ENCODE data around the gene CYP4F12.

The CYP4F12 gene, protein sequence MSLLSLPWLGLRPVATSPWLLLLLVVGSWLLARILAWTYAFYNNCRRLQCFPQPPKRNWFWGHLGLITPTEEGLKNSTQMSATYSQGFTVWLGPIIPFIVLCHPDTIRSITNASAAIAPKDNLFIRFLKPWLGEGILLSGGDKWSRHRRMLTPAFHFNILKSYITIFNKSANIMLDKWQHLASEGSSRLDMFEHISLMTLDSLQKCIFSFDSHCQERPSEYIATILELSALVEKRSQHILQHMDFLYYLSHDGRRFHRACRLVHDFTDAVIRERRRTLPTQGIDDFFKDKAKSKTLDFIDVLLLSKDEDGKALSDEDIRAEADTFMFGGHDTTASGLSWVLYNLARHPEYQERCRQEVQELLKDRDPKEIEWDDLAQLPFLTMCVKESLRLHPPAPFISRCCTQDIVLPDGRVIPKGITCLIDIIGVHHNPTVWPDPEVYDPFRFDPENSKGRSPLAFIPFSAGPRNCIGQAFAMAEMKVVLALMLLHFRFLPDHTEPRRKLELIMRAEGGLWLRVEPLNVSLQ

DNA sequence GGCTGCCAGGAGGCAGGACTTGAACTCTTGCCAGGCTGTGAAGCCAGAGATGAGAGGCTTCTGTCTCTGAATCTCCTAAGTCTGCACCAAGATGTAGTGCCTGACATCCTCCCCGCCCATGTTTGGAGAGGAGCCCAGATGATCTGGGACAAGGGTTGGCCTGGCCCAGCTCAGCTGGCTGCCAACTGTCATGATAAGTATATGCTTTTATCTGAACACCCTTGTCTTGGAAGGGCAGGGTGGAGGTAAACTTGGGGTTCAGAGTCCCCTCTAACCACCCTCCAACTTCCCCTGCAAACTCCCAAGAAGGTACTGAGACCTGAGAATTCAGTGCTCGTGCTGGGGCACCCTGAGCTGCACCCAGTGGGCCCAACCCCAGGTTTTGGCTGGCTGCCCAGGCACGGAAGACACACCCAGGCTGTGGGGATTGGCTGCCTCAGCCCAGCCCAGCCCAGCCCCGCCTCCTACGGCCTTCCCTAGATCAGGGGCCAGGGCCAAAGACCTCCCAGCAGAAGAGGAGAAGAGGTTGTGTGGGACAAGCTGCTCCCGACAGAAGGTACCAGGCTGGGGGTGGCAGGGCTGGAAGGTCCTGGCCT lies at the start of gene CYP4F12:
Gene CYP4F12 (plus strand): TSS at position 508 of the 596 bp plus-strand sequence. CDS start 443 bp downstream, outside the sequence.
- no peaks in the 10 kb centered on the region for H3K36me3 ChIP-seq (ENCODE audit: insufficient read depth, low read length)
- H3K9me3 ChIP-seq (ENCODE audit: low read depth, low read length), result no peaks in the 10 kb centered on the region
- H3K27ac ChIP-seq, result no peak within 1 kb of the TSS
- H3K4me3 ChIP-seq, result no peak within 1 kb of the TSS
- TF ChIP-seq EZH2 (IDR thresholded peaks at IDR 0.05) (no peak), FOXP2 (optimal IDR thresholded peaks at IDR 0.05; ENCODE audit: control extremely low read depth, extremely low read length, insufficient read depth) (no peak), POLR2AphosphoS5 (IDR thresholded peaks at IDR 0.05; ENCODE audit: borderline replicate concordance, low read depth, low read length) (no peak)
- DNase-seq (ENCODE audit: low read depth, low spot score), result no peak
- no peak within 1 kb of the TSS for H3K9ac ChIP-seq (ENCODE audit: insufficient read length)

DNA sequence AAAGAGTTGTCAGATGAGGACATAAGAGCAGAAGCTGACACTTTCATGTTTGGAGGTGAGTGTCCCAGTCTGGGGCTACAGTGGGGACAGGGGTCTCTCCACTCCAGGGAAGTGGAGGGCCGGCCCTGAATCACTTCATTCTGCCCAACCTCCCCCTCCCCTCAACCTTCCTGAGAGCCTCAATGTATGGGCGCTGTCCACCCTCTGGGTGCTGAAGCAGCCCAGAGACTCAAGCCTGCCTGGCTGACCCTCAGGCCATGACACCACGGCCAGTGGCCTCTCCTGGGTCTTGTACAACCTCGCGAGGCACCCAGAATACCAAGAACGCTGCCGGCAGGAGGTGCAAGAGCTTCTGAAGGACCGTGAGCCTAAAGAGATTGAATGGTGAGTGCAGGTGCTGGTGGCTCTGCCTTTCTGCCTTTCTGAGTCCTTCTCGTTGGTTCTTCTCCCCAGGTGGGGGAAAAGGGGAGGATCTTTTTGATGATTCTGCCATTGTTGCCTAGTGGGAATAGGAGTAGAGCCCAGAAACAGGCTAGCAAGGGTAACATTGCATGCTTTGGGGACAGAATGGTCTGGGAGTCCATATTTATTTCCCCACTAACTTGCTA lies 49.1 kb upstream of the CYP4F12 start:
- no peak for DNase-seq (ENCODE audit: low read depth, low spot score)
- no peak overlapping the region for H3K27ac ChIP-seq
- no peak overlapping the region for H3K9ac ChIP-seq (ENCODE audit: insufficient read length)
- no peaks in the 10 kb centered on the region for H3K9me3 ChIP-seq (ENCODE audit: low read depth, low read length)
- H3K36me3 ChIP-seq (ENCODE audit: insufficient read depth, low read length), result no peaks in the 10 kb centered on the region
- H3K4me3 ChIP-seq, result no peak overlapping the region
- TF ChIP-seq POLR2AphosphoS5 (IDR thresholded peaks at IDR 0.05; ENCODE audit: borderline replicate concordance, low read depth, low read length), result no peak
- no peak for TF ChIP-seq FOXP2 (optimal IDR thresholded peaks at IDR 0.05; ENCODE audit: control extremely low read depth, extremely low read length, insufficient read depth)
- TF ChIP-seq EZH2 (IDR thresholded peaks at IDR 0.05), result no peak

DNA sequence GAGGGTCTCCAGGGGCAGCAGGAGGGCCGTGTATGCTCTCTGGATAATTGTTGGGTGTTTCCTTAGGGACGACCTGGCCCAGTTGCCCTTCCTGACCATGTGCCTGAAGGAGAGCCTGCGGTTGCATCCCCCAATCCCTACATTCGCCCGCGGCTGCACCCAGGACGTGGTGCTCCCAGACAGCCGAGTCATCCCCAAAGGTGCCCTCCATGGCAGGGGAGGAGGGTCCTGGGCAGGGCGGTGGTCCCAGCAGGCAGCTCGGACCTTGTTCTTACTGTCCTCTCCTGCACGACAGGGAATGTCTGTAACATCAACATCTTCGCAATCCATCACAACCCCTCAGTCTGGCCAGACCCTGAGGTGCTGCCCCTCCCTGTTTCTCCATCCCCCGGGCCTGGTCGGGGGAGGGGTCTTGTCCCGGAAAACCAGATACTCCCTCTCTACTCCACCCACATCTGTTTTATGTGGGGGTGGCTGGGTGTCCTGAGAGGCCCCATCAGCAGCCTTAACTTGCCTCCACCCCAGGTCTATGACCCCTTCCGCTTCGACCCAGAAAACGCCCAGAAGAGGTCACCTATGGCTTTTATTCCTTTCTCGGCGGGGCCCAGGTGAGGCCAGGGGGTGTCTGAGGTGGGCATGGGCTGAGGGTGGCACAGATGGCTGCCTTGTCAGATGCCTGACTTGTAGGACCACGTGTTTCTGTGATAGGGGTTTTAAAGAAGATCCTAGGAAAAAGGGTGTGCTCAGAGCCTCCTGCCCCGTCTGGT lies 44.5 kb upstream of the CYP4F12 start:
- H3K4me3 ChIP-seq, result no peak overlapping the region
- no peak for DNase-seq (ENCODE audit: low read depth, low spot score)

DNA sequence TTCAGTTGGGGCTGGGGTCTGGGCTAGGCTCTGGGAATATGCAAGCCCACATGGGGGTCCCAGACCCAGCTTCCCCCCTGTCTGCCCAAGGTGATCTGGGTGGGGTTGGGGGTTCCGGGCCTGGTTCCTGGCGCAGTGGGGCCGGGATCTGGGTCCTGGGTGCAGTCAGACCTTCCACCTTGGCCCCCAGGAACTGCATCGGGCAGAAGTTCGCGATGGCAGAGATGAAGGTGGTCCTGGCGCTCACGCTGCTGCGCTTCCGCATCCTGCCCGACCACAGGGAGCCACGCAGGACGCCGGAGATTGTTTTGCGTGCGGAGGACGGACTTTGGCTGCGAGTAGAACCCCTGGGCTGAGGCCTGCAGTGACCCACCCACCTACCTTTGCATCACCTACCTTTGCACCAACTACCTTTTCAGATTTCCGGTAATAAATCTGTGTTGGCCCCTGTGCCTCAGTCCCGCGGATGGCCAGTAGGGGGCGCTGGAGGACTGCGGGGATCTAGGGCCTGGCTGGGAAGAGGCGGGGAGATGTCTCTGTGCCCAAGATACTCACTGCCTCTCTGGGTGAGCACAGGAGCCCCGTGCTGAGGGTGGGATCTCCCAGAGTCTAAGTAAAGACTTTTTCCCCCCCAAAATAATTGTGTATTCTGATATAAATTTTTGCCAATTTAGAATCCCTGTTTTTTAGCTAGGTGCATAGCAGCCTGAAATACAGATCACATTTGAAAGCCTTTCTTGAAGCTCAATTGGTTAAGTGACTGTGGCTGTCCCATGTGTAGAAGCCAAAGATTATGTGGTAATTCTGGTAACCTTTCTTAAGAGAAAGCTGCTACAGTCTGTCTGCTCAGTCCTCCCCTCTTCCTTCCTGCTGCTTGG lies 43.6 kb upstream of the CYP4F12 start:
- H3K36me3 ChIP-seq (ENCODE audit: insufficient read depth, low read length), result no peaks in the 10 kb centered on the region
- TF ChIP-seq POLR2AphosphoS5 (IDR thresholded peaks at IDR 0.05; ENCODE audit: borderline replicate concordance, low read depth, low read length) (no peak), FOXP2 (optimal IDR thresholded peaks at IDR 0.05; ENCODE audit: control extremely low read depth, extremely low read length, insufficient read depth) (no peak), EZH2 (IDR thresholded peaks at IDR 0.05) (no peak)
- H3K4me3 ChIP-seq, result no peak overlapping the region
- no peak overlapping the region for H3K9ac ChIP-seq (ENCODE audit: insufficient read length)
- no peaks in the 10 kb centered on the region for H3K9me3 ChIP-seq (ENCODE audit: low read depth, low read length)
- no peak overlapping the region for H3K27ac ChIP-seq
- DNase-seq (ENCODE audit: low read depth, low spot score), result no peak

More for the DNA sequence above, 44.5 kb upstream of the CYP4F12 start:
- Histone ChIP-seq H3K27ac (no peak overlapping the region), H3K9ac (ENCODE audit: insufficient read length) (no peak overlapping the region), H3K9me3 (ENCODE audit: low read depth, low read length) (no peaks in the 10 kb centered on the region), H3K36me3 (ENCODE audit: insufficient read depth, low read length) (no peaks in the 10 kb centered on the region)
- TF ChIP-seq POLR2AphosphoS5 (IDR thresholded peaks at IDR 0.05; ENCODE audit: borderline replicate concordance, low read depth, low read length) (no peak), EZH2 (IDR thresholded peaks at IDR 0.05) (no peak), FOXP2 (optimal IDR thresholded peaks at IDR 0.05; ENCODE audit: control extremely low read depth, extremely low read length, insufficient read depth) (no peak)

DNA sequence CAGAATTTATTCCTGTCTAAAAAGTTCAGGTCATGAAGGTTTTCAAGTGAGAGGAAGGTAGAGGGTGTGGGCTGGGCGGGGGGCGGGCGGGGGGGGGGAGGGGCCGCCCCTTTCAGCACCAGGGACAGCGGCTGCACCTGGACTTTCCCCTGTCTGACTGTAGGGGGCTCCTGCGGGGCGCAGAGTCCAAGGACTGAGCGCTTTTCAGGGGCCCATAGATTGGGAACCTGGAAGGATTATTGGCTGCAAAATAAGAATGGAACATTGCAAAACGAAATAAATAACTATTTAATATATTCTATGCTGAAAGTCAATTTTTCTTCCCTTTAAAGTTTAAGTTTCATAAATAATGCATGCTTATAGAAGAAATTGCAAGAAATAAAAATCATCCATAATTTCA lies 41.1 kb upstream of the CYP4F12 start:
- Histone ChIP-seq H3K36me3 (ENCODE audit: insufficient read depth, low read length) (no peaks in the 10 kb centered on the region), H3K9ac (ENCODE audit: insufficient read length) (no peak overlapping the region), H3K9me3 (ENCODE audit: low read depth, low read length) (no peaks in the 10 kb centered on the region), H3K4me3 (no peak overlapping the region), H3K27ac (no peak overlapping the region)
- DNase-seq (ENCODE audit: low read depth, low spot score), result no peak
- TF ChIP-seq POLR2AphosphoS5 (IDR thresholded peaks at IDR 0.05; ENCODE audit: borderline replicate concordance, low read depth, low read length) (no peak), FOXP2 (optimal IDR thresholded peaks at IDR 0.05; ENCODE audit: control extremely low read depth, extremely low read length, insufficient read depth) (no peak), EZH2 (IDR thresholded peaks at IDR 0.05) (no peak)

DNA sequence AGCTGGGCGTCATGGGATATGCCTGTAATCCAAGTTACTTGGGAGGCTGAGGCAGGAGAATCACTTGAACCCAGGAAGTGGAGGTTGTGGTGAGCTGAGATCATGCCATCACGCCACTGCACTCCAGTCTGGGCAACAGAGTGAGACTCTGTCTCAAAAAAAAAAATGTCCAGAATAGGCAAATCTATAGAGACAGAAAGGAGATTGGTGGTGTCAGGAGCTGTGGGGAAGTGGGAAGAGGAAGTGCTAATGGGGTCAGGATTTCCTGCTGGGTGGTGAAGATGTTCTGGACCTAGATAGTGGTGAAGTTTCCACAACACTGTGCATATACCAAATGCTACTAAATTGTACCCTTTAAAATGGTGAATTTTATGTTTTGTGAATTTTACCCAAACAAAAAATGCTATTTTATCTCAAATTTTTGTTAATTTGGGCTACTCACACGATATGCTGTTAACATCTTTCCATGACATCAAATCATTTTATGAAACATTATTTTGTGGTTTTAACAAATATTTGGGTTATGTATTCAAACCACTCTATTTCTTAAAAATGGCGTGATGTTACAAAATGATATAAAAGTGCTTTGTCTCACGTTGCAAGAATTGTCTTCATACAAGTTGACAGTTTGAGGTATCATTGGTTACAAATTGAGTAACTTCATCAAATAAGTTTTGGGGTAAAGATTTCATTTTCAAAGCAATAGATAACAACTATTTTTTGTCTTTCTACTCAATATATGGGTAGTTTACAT lies 39.6 kb upstream of the CYP4F12 start:
- Histone ChIP-seq H3K9me3 (ENCODE audit: low read depth, low read length) (no peaks in the 10 kb centered on the region), H3K27ac (no peak overlapping the region), H3K9ac (ENCODE audit: insufficient read length) (no peak overlapping the region), H3K4me3 (no peak overlapping the region), H3K36me3 (ENCODE audit: insufficient read depth, low read length) (no peaks in the 10 kb centered on the region)
- TF ChIP-seq EZH2 (IDR thresholded peaks at IDR 0.05), result no peak
- no peak for DNase-seq (ENCODE audit: low read depth, low spot score)

DNA sequence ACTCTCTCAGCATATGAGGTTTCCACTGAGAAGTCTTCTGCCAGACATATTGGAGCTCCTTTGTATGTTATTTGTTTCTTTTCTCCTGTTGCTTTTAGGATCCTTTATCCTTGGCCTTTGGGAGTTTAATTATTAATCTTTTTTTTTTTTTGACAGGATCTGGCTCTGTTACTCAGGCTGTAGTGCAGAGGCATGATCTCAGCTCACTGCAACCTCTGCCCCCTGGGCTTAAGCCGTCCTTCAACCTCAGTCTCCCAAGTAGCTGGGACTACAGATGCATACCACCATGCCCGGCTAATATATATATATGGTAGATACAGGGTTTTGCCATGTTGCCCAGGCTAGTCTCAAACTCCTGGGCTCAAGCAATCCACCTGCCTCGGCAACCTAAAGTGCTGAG lies 38.8 kb upstream of the CYP4F12 start:
- Histone ChIP-seq H3K27ac (no peak overlapping the region), H3K9ac (ENCODE audit: insufficient read length) (no peak overlapping the region), H3K4me3 (no peak overlapping the region), H3K36me3 (ENCODE audit: insufficient read depth, low read length) (no peaks in the 10 kb centered on the region), H3K9me3 (ENCODE audit: low read depth, low read length) (no peaks in the 10 kb centered on the region)
- no peak for DNase-seq (ENCODE audit: low read depth, low spot score)
- TF ChIP-seq POLR2AphosphoS5 (IDR thresholded peaks at IDR 0.05; ENCODE audit: borderline replicate concordance, low read depth, low read length), result no peak
- no peak for TF ChIP-seq FOXP2 (optimal IDR thresholded peaks at IDR 0.05; ENCODE audit: control extremely low read depth, extremely low read length, insufficient read depth)
- TF ChIP-seq EZH2 (IDR thresholded peaks at IDR 0.05), result no peak

Data from SK-N-MC (cell line).